ENCODE measurements around the gene LARP1. TPM values are rescaled to one million over a fixed set of nuclear protein-coding genes. Genes with fewer than 3 reads are reported as not detected.

The LARP1 gene
- total and polyA plus RNA-seq, 9 donors: 38.1 to 249 (median 146) TPM

DNA sequence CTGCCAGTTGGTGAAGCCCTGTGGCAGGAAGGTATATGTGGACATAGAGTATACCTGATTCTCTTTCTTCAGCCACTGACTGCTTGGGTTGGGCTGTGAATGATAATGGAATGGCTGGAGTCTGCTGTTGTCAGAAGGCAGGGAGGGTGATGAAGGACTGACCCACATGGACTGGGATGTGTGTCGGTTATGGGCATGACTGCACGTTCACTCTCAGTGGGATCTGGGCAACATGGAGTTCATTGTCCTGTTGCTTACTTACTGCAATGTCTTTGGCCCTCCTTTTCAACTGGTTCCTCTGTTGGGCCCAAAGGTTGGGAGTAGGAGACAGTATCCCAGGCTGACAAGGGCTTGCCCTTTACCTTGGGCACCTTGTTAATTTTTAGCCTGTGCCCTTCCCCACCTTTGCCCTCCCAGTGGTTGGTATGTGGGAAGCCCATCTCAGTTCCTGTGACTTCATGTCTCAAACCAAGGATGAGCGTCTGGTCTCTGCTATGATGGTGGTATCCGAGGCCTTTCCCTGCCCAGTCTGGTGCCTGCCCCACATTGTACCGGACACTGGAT, 60.6 kb downstream of the LARP1 start:
- no peak overlapping the region for H3K27ac ChIP-seq
- intact Hi-C loops (cut with DNase I): loop anchor here in 1 of 4 donors (10.0 kb wide), 1 partner anchor 151 kb away; no protein-coding TSS in a partner anchor
- peaks cover 2% of the 10 kb centered on the region for H3K4me1 ChIP-seq (ENCODE audit: insufficient read depth)
- 82 to 87% (median 85%) methylated on average over 5 of the region's 5 CpGs for WGBS, 3 donors
- TF ChIP-seq EP300 (IDR thresholded peaks at IDR 0.05) (no peak), POLR2A (IDR thresholded peaks at IDR 0.05) (no peak)
- TF ChIP-seq, protein P1, sequence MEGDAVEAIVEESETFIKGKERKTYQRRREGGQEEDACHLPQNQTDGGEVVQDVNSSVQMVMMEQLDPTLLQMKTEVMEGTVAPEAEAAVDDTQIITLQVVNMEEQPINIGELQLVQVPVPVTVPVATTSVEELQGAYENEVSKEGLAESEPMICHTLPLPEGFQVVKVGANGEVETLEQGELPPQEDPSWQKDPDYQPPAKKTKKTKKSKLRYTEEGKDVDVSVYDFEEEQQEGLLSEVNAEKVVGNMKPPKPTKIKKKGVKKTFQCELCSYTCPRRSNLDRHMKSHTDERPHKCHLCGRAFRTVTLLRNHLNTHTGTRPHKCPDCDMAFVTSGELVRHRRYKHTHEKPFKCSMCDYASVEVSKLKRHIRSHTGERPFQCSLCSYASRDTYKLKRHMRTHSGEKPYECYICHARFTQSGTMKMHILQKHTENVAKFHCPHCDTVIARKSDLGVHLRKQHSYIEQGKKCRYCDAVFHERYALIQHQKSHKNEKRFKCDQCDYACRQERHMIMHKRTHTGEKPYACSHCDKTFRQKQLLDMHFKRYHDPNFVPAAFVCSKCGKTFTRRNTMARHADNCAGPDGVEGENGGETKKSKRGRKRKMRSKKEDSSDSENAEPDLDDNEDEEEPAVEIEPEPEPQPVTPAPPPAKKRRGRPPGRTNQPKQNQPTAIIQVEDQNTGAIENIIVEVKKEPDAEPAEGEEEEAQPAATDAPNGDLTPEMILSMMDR (IDR thresholded peaks at IDR 0.05): no peak
- H3K36me3 ChIP-seq: no peaks in the 10 kb centered on the region
- H3K9me3 ChIP-seq: no peaks in the 10 kb centered on the region
- H3K4me3 ChIP-seq: no peak overlapping the region
- DNase-seq: no peak
- H3K27me3 ChIP-seq: no peaks in the 10 kb centered on the region

DNA sequence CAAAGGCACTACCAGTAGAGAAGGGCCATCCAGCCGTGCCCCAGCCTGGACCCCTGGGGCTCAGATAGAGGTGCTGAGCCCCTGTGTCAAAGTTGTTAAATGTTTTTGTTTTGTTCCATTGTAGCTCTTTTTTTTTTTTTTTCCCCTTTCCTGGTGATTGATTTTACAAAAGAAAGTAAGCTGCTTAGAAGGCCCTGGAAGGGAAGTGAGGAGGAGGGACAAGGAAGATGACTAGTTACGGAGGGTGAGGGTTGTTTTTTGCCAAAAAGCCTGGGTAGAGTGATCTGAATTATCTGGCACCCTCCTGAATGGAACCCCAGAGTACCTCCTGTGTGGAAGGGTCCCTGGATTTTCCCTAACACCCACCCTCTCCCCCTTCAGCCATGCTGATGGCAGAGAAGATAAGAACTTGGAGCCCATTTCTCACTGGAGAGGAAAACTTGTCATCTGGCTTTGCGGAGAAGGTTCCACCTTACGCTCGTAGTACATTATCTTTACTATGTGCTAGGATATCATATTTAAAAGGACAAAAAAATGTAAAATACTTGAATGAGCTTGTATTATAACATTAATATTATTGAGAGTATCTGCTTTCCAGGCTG, 61.8 kb downstream of the LARP1 start:
- H3K36me3 ChIP-seq: no peaks in the 10 kb centered on the region
- no peak for TF ChIP-seq EP300 (IDR thresholded peaks at IDR 0.05)
- TF ChIP-seq POLR2A (IDR thresholded peaks at IDR 0.05): no peak
- no peak overlapping the region for H3K27ac ChIP-seq
- intact Hi-C loops (cut with DNase I): loop anchor here in 1 of 4 donors (10.0 kb wide), 1 partner anchor 152 kb away; no protein-coding TSS in a partner anchor
- peaks cover 2% of the 10 kb centered on the region for H3K4me1 ChIP-seq (ENCODE audit: insufficient read depth)
- no peak overlapping the region for H3K4me3 ChIP-seq
- H3K27me3 ChIP-seq: no peaks in the 10 kb centered on the region
- no peak for DNase-seq
- H3K9me3 ChIP-seq: no peaks in the 10 kb centered on the region
- WGBS, 3 donors: 90 to 93% (median 91%) methylated on average over 5 of the region's 5 CpGs

DNA sequence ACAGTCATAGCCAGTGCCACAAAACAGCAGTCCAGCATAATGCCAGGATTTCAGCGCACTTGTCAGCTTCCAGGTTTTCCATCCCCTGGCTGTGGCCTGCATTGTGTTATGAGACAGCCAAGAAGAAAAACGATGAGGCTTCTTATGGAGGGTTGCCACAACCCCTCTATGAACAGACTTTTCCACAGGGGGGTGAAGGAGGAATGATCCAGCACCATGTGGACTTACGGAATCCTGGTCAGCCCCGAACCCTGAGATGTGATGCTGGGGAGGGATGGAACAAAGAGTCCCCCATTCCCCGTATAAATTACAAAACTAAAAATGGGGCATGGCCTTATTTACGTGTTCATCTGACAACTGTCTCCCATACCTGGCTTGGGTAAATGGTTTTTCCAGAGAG, 62.6 kb downstream of the LARP1 start:
- WGBS, 3 donors: 74 to 83% (median 76%) methylated on average over 6 of the region's 6 CpGs
- Histone ChIP-seq H3K9me3 (no peaks in the 10 kb centered on the region), H3K27ac (peak overlapping the region in 1 of 2 donors; percentile 30), H3K36me3 (no peaks in the 10 kb centered on the region), H3K27me3 (no peaks in the 10 kb centered on the region), H3K4me3 (no peak overlapping the region), H3K4me1 (ENCODE audit: insufficient read depth) (peaks cover 2% of the 10 kb centered on the region)
- no peak for DNase-seq
- no peak for TF ChIP-seq POLR2A (IDR thresholded peaks at IDR 0.05)
- TF ChIP-seq, protein P1 (IDR thresholded peaks at IDR 0.05): no peak
- no peak for TF ChIP-seq EP300 (IDR thresholded peaks at IDR 0.05)
- intact Hi-C loops (cut with DNase I): loop anchor here in 1 of 4 donors (10.0 kb wide), 1 partner anchor 153 kb away; no protein-coding TSS in a partner anchor

DNA sequence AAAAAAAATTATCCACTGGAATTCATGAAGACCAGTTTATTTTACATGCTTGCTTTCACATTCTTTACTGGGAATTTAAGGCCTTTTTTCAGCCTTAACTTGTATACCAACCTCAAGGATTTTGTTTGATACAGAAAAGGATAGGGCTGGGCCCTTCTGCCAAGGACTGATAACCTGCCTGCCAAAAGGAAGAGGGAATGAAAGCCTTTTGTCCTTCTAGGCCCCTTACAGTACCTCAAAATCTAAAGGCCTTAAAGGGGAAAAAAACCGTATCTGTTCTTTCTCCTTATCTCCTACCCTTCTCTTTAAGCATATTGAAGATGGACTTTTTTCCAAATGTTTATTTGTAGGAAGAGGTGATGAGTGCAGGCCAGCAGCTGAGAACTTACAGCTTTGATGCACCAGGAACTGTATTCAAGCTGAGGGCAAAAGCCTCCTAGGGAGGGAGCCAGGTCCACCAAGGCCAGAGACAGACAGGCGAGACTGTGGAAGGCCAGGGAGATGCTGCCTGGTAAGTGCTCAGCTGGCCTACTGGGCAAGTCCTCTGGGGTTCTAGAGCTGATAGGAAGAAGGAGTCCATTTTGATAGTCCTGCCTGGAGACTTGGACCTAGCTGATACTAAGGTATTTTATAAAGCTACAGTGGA, 63.4 kb downstream of the LARP1 start:
- no peak overlapping the region for H3K4me3 ChIP-seq
- H3K36me3 ChIP-seq: no peaks in the 10 kb centered on the region
- intact Hi-C loops (cut with DNase I): loop anchor here in 1 of 4 donors (10.0 kb wide), 1 partner anchor 154 kb away; no protein-coding TSS in a partner anchor
- H3K4me1 ChIP-seq (ENCODE audit: insufficient read depth): peaks cover 6% of the 10 kb centered on the region
- no peaks in the 10 kb centered on the region for H3K9me3 ChIP-seq
- H3K27me3 ChIP-seq: no peaks in the 10 kb centered on the region
- H3K27ac ChIP-seq: peak overlapping the region in 1 of 2 donors; percentile 30
- no peak for TF ChIP-seq EP300 (IDR thresholded peaks at IDR 0.05)
- TF ChIP-seq POLR2A (IDR thresholded peaks at IDR 0.05): no peak
- TF ChIP-seq, protein P1 (IDR thresholded peaks at IDR 0.05): no peak
- DNase-seq: no peak
- 39 to 48% (median 43%) methylated on average over 2 of the region's 2 CpGs for WGBS, 3 donors
